ENCODE data around the gene NFATC1.

The NFATC1 gene

DNA sequence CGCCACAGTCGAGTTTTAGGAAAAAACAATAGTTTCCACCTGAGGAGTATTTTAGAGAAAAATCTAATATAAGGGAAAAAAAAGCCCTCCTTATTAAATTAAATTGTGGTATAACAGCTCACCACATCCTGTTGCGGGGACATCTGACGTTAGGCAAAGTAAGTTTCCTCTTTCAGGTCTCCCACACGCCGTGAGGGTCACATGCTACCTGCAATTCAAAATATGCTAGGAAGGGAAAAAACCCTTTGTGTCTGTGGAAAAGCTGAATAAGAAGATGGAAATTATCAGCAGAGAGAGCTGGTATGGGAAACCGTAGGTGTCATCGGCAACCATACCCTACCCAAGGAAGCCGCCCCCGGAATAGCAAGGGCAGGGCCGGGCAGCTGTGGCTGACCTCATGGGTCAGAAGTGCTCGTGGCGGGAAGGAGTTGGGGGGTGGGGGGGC is 128.0 kb downstream of the NFATC1 start:
- no peak for DNase-seq

DNA sequence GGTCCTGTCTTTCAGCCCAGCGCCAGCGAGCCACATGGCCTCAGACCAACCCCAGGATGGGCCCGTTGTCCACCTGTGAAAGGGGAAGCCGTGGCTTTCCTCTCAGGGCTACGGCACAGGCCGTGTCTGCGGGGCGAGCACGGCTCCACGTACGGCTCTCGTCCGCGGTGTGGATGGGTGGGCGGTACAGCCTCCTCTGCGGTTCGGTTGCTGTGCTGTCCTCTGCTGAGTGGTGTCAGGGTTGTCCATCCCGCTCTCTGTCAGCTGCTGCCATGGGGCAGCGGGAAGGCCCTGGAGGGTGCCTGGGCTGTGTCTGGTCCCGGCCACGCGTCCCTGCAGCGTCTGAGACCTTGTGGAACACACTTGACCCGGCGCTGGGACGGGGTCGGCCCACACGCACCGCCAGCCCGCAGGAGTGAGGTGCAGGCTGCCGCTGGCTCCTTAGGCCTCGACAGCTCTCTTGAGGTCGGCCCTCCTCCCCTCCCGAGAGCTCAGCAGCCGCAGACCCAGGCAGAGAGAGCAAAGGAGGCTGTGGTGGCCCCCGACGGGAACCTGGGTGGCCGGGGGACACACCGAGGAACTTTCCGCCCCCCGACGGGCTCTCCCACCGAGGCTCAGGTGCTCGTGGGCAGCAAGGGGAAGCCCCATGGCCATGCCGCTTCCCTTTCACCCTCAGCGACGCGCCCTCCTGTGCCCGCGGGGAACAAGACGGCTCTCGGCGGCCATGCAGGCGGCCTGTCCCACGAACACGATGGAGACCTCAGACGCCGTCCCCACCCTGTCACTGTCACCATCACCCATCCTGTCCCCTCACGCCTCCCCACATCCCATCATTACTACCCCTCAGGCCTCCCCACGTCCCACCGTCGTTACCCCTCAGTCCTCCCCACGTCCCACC is 128.7 kb downstream of the NFATC1 start:
- DNase-seq = no peak

GRCh38 chr18:79525556-79526467 is 130.1 kb downstream of the NFATC1 start:
- peak; percentile 2 for DNase-seq

DNA sequence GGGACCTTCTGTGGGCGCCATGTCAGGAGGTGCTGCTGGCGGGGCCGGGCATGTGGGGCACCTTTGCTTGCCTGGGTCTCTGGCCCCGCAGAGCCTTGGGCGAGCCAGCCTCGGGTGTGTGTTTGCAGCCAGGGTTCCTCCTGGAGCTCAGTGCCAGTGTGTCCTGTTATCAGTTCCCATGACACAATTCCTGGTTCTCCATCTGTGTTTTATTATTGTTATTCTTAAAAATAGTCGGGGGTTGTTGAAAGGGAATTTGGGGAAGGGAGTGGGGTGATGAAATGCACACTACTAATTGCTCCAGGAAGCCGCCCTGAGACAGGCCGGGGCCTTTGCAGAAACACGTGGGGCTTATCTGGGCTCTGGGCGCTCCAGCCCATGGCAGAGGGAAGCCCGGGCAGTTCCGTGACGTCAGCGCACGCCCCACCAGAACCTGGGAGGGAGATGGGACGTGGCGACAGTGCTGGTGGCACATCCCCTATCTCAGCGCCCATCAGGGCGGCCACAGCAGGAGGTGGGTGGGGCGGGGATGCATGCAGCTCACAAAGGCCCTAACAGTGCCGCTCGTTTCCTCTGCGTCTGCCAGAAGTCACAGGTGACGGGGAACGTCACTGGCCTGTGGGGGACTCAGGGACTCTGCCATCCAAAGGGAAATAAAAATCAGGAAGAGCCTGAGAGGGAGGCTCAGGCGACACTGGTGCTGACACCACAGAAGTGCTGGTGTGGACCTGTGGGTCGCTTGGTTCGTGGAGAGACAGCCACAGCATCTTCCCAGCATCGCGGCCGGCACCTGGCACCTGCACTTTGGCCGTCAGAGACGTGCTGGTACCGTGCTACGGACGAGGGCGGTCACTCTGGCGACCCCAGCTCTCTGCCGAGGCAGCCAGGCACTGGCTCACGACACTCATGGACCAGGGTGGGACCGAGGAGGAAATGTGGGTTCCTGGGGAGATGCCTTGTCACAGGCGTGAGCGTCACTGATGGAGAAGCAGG is 131.0 kb downstream of the NFATC1 start:
- peak; percentile 0 for DNase-seq

- DNase-seq = no peak
Measured at GRCh38 chr18:79527656-79528315, 132.1 kb downstream of the NFATC1 start.

DNA sequence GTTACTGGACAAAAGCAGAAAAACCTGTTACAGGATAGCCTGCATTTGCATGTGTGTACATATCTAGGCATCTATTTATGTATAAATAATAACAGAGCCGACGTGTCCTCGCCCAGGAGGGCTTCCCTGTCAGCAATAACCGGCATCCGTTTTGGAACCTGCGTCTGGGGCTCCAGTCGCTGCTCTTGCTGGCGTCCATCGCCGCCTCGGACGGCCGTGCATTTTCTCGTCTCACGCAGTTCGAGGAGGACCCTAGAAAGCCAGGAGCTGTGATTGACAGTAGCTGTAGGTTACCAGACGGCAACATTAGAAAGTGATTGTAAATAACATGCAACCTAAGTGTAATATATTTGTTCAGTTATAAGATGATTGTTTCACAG is 132.6 kb downstream of the NFATC1 start:
- no peak for DNase-seq

GRCh38 chr18:79528846-79529245 is 133.1 kb downstream of the NFATC1 start:
- peak; percentile 65 for DNase-seq

DNA sequence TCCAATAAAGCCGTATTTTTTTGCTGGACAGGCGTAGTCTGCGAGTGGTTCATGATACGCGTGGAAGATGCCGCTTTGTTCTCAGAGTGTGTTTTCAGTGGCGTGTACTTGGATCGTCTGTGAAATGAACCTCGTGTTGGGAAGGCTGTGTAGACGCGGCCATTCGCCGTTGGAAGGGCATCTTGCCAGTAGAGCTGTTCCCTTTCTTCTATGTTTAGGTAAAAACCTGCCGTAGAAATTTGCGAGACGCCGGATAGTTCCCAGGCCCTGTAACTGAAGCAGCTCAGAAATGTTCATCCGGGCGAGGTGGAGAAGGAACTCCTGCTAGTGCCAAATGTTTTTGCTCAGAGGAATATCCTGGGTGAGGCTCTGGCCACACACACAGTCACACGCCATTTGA is 133.6 kb downstream of the NFATC1 start:
- DNase-seq = no peak

- DNase-seq = no peak
Measured at GRCh38 chr18:79529991-79530390, 134.3 kb downstream of the NFATC1 start.

- no peak for DNase-seq
Measured at GRCh38 chr18:79530821-79531220, 135.1 kb downstream of the NFATC1 start.

GRCh38 chr18:79531386-79531785 is 135.7 kb downstream of the NFATC1 start:
- DNase-seq = no peak

DNA sequence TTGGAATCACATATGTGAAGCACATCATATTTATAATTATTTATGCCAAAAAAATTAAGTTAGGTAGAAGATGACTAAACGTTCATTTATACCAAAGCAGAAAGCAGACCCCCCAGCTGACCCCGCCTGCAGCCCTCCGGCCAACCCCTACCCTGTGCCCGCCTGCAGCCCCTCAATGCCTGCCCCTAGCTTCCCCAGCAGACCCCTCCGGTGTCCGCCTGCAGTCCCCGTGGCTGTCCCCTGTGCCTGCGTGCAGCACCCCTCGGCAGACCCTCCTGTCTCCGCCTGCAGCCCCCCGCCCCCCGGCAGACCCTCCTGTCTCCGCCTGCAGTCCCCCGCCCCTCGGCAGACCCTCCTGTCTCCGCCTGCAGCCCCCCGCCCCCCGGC is 136.2 kb downstream of the NFATC1 start:
- DNase-seq = no peak

GRCh38 chr18:79532313-79533007 is 136.7 kb downstream of the NFATC1 start:
- DNase-seq = no peak

DNA sequence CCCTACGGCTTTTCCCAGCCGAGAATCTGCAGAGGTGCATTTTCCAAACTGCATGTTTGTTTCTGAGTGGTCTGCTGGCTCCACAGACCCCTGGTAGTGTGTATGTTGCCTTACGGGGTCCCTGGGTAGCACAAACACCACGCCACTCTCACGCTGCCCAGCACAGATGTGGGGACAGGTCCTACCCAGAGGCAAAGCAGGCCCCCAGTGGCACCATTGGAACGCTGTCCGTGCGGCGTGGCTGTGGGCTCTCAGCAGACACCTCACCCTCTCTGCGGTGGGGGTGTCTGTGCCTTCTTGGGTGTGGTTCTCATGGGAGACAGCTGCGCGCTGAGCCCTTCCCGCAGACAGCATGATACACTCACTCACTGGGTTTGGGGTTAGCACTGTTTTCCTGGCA is 137.4 kb downstream of the NFATC1 start:
- DNase-seq = no peak

DNA sequence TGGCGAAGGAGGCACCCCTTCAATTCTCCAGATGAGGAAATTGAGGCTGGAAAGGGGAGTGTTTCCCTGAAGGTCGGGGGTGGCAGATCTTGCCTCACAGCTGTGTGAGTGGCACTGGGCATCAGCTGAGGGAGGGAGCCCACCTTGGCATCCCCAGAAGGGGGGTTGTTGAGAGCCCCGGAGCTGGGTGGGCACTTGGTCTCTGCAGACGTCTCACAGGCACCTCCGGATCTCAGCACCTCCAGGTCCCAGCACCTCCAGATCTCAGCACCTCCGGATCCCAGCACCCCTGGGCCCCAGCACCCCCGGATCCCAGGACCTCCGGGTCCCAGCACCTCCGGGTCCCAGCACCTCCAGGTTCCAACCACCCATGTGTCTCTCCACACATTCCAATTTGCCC is 137.9 kb downstream of the NFATC1 start:
- DNase-seq = no peak

DNA sequence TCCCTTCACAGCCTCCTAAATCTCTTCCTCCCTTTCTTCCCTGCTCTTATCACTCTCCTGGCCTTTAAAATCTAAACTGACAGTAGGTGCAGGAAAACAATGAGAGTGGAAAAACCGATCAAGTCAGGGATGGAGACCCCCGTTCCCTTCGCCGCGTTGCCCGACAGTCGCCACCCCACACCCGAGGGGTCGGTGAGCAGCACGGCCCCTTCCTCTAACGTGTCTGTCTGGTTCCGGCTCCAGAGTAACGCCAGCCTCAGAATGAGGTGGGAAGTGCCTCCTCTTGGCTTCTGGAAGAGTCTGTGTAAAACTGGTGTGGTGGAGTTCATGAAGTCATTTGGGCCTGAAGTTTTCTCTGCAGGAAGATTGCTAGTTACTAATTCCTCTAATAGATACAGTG is 138.6 kb downstream of the NFATC1 start:
- DNase-seq = no peak

DNA sequence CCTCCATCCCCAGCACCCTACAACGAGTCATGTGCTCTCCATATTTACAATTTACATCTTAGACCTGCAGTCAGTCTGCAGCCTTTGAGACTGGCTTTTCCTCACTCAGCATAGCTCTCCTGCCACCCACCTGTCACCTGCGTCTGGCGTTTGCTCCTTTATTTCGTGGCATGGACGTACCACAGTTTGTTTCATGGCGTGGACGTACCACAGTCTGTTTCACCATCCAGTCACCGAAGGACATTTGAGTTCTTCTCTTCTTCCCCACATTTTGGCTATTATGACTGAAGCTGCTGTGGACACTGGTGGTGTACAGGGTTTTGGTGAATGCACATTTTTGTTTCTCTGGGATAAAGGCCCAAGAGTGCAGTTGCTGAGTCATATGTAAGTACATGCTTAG is 142.0 kb downstream of the NFATC1 start:
- DNase-seq = no peak

DNA sequence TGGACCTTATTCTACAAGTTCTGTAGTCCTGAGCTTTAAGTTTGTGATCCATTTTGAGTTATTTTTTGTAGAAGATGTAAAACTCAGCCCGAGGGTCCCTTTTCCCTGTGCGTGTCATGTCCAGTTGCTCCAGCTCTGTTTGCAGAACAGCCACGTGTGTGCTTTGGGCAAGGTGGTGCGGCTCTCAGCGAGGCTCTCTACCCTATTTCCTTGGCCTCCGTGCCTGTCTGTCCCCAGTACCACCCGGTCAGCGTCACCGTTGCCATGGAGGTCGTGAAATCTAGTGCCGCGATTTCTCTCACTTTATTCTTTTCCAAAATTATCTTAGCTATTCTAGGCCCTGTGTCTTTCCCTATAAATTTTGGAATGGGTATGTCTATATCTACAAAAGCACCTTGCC is 142.9 kb downstream of the NFATC1 start:
- DNase-seq = no peak

DNA sequence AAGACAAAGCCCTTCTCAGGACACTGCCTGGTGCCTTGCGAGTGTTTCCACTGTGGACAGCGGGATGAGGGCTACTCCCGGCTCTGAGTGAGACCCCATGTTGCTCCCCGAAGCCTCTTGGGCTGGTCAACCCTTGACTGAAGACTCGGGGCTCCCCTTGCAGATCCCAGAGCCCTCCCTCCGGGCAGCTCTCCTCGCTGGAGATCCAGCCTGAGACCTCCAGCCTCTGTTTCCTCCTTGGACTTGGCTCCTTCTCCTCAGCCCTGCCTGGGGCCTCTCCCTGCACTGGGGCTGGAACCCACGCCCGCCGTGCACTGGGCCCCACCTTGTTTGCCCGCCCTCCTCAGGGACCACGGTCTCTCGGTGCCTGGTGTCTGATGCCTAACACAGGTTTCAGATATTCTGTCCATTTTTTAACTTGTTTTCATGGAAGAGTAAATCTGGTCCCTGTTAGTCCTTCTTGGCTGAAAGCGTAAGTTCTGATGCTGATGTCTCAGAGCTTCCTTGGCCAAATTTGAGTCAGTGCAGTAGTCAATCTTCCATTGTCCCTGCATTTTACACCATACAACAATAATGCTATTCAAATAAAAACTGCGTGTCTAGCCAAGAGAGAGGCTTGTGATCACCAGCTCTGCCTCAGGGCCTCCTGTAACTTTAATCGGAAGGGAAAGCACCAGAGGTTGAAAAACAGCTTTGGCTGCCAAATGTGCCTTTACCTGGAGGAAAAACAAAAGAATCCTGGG is 144.6 kb downstream of the NFATC1 start:
- DNase-seq = no peak

DNA sequence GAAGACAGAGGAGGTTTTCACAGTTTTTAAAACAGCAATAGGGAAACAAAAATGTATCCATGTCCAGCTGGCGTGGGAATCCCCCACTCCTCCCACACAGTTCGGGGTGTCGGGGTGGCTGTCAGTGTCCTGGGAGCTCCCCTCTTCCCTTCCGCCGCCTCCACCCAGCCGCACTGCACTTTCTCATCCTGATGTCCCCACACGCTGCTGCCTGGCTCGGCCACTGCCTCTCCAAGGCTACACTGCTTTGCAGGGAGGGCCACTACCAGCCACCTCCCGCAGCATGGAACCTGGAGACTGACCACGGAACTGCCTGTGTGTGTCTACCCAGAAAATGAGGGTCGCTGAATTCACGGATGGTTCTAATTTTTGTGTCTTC is 145.2 kb downstream of the NFATC1 start:
- DNase-seq = no peak
